NCI-H1417 treated with DMSO at 0.1 percent for 48 hours (cell line): ENCODE results near the gene FUT6.
"Not testable (repeated sequence)": the region's sequence is repeated elsewhere in the genome, so short reads cannot be mapped to it uniquely, and the experiment has no call there.

Experiments
- DNase-seq: peaks from one replicate; lab custom pipeline; 2025; lab: John Stamatoyannopoulos, UW

The FUT6 gene

DNA sequence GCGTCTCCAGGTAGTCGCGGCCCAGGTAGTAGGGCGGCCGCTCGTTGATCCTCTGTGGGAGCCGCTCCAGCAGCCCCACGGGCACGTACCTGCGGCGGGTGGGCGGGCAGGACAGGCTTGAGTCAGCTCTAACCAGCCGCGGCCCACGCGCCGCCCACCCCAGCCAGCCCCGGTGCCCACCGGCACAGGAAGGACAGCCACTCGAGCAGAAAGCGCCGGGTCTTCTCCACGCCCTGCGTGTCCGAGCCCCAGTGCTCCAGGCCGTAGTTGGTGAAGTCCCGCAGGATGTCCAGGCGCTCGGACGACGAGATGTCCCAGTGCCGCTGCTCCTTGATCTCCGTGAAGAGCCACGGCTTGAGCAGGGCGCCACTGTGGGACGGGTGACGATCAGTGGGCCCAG is 54.1 kb downstream of the FUT6 start:
- DNase-seq: no peak

DNA sequence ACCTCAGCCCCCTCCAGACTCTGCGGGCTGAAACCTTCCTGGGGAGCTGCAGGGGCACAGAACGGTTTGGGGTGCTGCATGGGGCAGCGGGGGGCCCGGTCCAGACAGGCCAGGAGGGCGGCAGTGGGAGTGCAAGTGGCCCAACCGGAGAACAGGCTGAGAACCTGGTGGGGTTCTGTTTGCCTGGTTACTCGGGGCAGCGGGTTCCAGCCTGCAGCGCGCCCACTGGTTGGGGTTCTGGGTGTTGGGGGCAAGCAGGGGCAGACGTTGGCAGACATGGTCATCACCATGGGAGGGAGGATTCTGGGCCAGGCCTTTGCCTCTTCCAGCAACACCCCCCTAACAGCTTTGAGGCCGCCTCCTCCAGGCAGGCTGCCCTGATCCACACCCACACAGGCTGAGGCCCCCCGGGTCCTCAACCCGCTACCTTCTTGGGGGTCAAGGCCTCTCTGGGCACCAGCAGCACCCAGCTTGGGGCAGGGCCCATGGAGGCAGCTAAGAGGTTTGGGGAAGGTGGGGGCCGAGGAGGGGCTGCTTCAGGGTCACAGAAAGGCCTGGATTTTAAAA is 54.8 kb downstream of the FUT6 start, which contains the start of gene PRR22:
Gene PRR22, minus strand, starts transcription at position 166 of the 567 bp plus-strand sequence. Its CDS starts 86 bp downstream, at position 80.
- no peak for DNase-seq

DNA sequence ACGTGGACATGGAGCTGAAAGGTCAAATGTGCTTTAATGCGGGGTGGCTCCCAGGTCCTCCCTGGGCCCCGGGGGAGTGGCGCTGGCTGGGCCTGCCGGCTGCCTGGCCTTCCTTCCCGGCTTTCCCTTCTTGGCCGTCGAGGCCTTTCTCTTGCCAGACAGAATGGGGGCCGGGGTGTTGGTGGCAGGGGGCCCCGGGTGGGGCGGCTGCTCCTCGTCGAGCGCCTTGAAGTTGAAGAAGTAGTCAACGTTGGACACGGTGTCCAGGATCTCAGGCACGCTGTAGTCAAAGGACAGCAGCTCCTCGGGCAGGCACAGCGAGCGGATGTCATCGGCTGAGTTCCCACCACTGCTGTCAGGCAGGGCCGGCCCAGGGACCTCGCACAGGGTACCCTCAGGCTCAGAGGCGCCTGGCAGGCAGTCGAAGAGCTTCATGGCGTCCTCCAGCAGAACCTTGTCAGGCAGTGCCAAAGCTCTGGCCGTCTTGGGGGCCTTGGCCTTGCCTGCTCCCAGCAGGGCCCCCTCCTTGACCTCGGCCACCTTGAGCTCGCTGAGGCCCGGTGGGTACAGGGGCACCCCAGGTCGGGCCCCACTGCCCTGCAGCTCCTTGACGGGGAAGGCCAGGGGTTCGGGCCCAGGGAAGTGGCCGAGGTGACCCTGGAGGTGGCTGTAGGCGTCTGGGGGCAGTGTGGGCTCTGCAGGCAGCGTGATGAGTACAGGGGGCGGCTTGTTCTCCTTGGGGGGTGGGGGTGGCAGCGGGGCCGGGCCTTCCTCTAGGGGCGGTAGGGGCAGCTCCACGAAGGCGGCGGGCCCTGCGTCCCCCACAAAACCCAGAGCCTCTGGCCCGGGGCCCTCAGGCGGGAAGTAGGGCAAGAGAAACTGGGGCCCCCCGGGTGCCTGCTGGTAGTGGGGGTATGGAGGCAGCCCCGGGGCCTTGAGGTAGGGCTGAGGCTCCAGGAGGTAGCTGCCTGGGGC is 56.3 kb downstream of the FUT6 start:
- no peak for DNase-seq

DNA sequence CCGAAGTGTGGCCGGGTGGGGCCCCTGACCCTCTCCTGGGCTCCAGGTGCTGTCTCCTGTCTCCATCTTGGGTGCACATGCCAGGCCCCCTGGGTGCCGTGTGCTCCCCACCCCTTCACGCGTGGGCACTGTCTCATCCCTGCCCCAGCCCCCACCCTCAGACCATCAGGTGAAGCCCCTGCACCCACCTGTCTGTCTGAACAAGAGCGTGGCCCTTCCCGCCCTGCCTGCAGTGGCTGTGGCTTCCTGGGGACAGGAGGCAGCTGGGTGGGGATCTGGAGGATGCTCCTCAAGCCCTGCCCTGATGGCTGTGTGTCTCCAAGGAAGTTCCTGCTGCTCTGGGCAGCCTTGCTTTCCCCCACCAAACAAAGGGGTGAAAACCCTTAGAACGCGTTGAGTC is 57.2 kb downstream of the FUT6 start:
- DNase-seq: no peak

DNA sequence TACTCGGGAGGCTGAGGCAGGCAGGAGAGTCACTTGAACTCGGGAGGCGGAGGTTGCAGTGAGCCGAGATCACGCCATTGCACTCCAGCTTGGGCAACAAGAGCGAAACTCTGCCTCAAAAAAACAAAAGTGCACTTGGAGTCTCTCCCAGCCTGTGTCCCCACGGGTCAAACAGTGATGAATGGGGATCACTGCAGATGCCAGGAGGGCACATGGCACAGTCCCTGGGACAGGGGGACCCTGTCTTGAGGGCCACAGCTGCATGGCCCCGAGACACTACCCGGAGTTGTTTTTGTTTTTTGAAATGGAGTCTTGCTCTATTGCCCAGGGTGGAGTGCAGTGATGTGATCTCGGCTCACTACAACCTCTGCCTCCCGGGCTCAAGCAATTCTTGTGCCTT is 58.6 kb downstream of the FUT6 start:
- DNase-seq: not testable (repeated sequence)
